K562 (cell line): Measurements from ENCODE around the gene TNFRSF6B. TPM values are rescaled to one million over a fixed set of nuclear protein-coding genes. Genes with fewer than 3 reads are reported as not detected.

Experiments used
- CHAMP1 ChIP-seq: fragments of 450-650 bp; IDR thresholded peaks from 2 replicates; pipeline ENCODE4 v1.6.1; 2016; ENCODE audit warnings: mild to moderate bottlenecking
- EGR1 ChIP-seq: fragments of 450-650 bp; conservative IDR thresholded peaks from 2 replicates; pipeline ENCODE4 v1.6.1; 2017; ENCODE audit warnings: mild to moderate bottlenecking
- EWSR1 ChIP-seq: fragments of 450-650 bp; IDR thresholded peaks from 2 replicates; pipeline ENCODE4 v1.6.1; 2018; ENCODE audit warnings: borderline replicate concordance, mild to moderate bottlenecking, low read depth, moderate library complexity; ENCODE audit not compliant: partially characterized antibody
- HNRNPLL ChIP-seq: fragments of 200-400 bp; formaldehyde crosslinking; IDR thresholded peaks from 2 replicates; pipeline ENCODE4 v1.6.1; 2017; ENCODE audit warnings: low read length, low read depth, mild to moderate bottlenecking; ENCODE audit not compliant: poor library complexity, severe bottlenecking
- MITF ChIP-seq: IDR thresholded peaks from 2 replicates; pipeline ENCODE4 v1.6.1; 2014; ENCODE audit warnings: antibody characterized with exemption
- MYNN ChIP-seq, 2 experiments: sonication (generic); formaldehyde crosslinking in 1 of 2; IDR thresholded peaks; 2 replicates each; pipeline versions ENCODE4 v1.5.0 to v1.6.1; 2016 to 2020; ENCODE audit warnings: antibody characterized with exemption in 1 of 2, missing genetic modification reagents in 1 of 2
- NUFIP1 ChIP-seq: fragments of 450-650 bp; IDR thresholded peaks from 2 replicates; pipeline ENCODE4 v1.6.1; 2018; ENCODE audit not compliant: partially characterized antibody
- SFPQ ChIP-seq: fragments of 200-400 bp; formaldehyde crosslinking; IDR thresholded peaks from 2 replicates; pipeline ENCODE4 v1.6.1; 2017; ENCODE audit warnings: mild to moderate bottlenecking, low read depth, low read length, moderate library complexity
- SLC30A9 ChIP-seq: fragments of 250-450 bp; sonication (Bioruptor Pico); IDR thresholded peaks from 2 replicates; pipeline ENCODE4 v1.8.0; 2022; ENCODE audit warnings: mild to moderate bottlenecking, moderate library complexity
- TAF15 ChIP-seq: fragments of 200-400 bp; formaldehyde crosslinking; IDR thresholded peaks from 2 replicates; pipeline ENCODE4 v1.6.1; 2017; ENCODE audit warnings: mild to moderate bottlenecking, low read depth, low read length, moderate library complexity
- TCFL5 ChIP-seq: fragments of 250-450 bp; sonication (Bioruptor Pico); conservative IDR thresholded peaks from 2 replicates; pipeline ENCODE4 v1.6.1; 2021; ENCODE audit warnings: mild to moderate bottlenecking, moderate library complexity, matching md5 sums
- ZNF224 ChIP-seq: sonication (generic); formaldehyde crosslinking; IDR thresholded peaks from 2 replicates; pipeline ENCODE4 v1.8.0; 2022; ENCODE audit warnings: mild to moderate bottlenecking, missing genetic modification reagents
- ZNF589 ChIP-seq: fragments of 200-800 bp; sonication (Bioruptor generic); IDR thresholded peaks from 2 replicates; pipeline ENCODE4 v1.6.1; 2016; ENCODE audit warnings: low read depth, missing genetic modification characterization, missing compliant biosample characterization
- ZNF592 ChIP-seq: fragments of 450-650 bp; IDR thresholded peaks from 2 replicates; pipeline ENCODE4 v1.6.1; 2017; ENCODE audit warnings: antibody characterized with exemption, mild to moderate bottlenecking
- ZNF75A ChIP-seq: fragments of 450-650 bp; formaldehyde crosslinking; IDR thresholded peaks from 2 replicates; pipeline ENCODE4 v1.4.0; 2020; ENCODE audit warnings: mild to moderate bottlenecking
- polyA plus RNA-seq, 8 experiments: library from polyadenylated mRNA; depleted of rRNA in 4 of 8; stranded (reverse) in 5 of 8; unstranded in 3 of 8; fragments of >200 nt; fragmentation: Nextera tagmentation in 2 of 8; fragmentation: Illumina TruSeq in 1 of 8; extraction: Ambion mirVana in 2 of 8; extraction: Trizol in 1 of 8; gene quantifications; 2 replicates each; pipeline versions ENCODE4 v1.2.1 to v1.2.3, GENCODE V29; 2011 to 2014; ENCODE audit warnings: inconsistent platforms in 1 of 8, missing spikeins in 1 of 8
- total RNA-seq, 7 experiments: library from RNA; depleted of rRNA in 6 of 7; stranded (reverse); fragments of >200 nt in 6 of 7; fragmentation: Illumina TruSeq in 2 of 7; extraction: Trizol in 2 of 7; gene quantifications; 2 replicates each; pipeline versions ENCODE4 v1.2.1 to v1.2.3, GENCODE V29; 2011 to 2021; ENCODE audit warnings: low replicate concordance in 1 of 7

Gene TNFRSF6B
- total and polyA plus RNA-seq, 9 of the 15 experiments (the other 6 are each of a cell fraction or from before 2014, with no cell fraction given), result 0.10 to 3.5 (median 0.32) TPM; not detected in 6

- TF ChIP-seq EWSR1, result no peak
- no peak for TF ChIP-seq CHAMP1
- no peak for TF ChIP-seq TCFL5 (CRISPR knock-in tag)
- TF ChIP-seq MITF, result no peak
- TF ChIP-seq HNRNPLL, result peak; percentile 73
- 0 out of 2 replicates have a peak, but pooled peaks have one; percentile 46 for TF ChIP-seq MYNN (IDR thresholded peaks at IDR 0.05)
- TF ChIP-seq MYNN (CRISPR knock-in tag; IDR thresholded peaks at IDR 0.05), result peak; percentile 60; the same call in 1 of the 2 replicates
- no peak for TF ChIP-seq SLC30A9 (CRISPR knock-in tag)
- TF ChIP-seq ZNF592, result no peak
- TF ChIP-seq EGR1, result peak; percentile 90
- TF ChIP-seq ZNF224 (CRISPR knock-in tag), result 0 out of 2 replicates have a peak, but pooled peaks have one; percentile 44
- no peak for TF ChIP-seq NUFIP1
- no peak for TF ChIP-seq ZNF75A (CRISPR knock-in tag)
- peak; percentile 37; the same call in 1 of the 2 replicates for TF ChIP-seq ZNF589 (CRISPR knock-in tag)
- TF ChIP-seq SFPQ, result no peak
- no peak for TF ChIP-seq TAF15
These were observed 43.1 kb upstream of the TNFRSF6B start, which contains the start of gene STMN3 (continued) for GRCh38 chr20:63653041-63653973.
